Esophagus squamous epithelium (tissue), 5 donors: ENCODE results near the gene SMYD3. TPM values are rescaled to one million over a fixed set of nuclear protein-coding genes. Genes with fewer than 3 reads are reported as not detected.

Experiments used
- DNase-seq: peaks from one replicate; lab custom pipeline; 2025; lab: John Stamatoyannopoulos, UW
- H3K27ac ChIP-seq, 4 donors: fragments of 200-600 bp; sonication (generic); one replicate each; pipeline ENCODE4 v1.5.1; 2016 to 2019; ENCODE audit warnings: mild to moderate bottlenecking in 1 of 4
- H3K27me3 ChIP-seq, 4 donors: fragments of 200-600 bp; sonication (generic); 1 replicate in 3 of 4; 2 replicates in 1 of 4; pipeline versions ENCODE4 v1.5.1 to v1.6.0; 2017 to 2021; ENCODE audit warnings: antibody characterized with exemption in 1 of 4
- H3K36me3 ChIP-seq, 3 donors: fragments of 200-600 bp; sonication (generic); one replicate each; pipeline ENCODE4 v1.5.1; 2016 to 2019
- H3K4me1 ChIP-seq, 3 donors: fragments of 200-600 bp; sonication (generic); one replicate each; pipeline ENCODE4 v1.5.1; 2017 to 2019
- H3K4me3 ChIP-seq, 4 donors: fragments of 200-600 bp; sonication (generic); 1 replicate in 3 of 4; 2 replicates in 1 of 4; pipeline ENCODE4 v1.5.1; 2016 to 2019; ENCODE audit warnings: mild to moderate bottlenecking in 2 of 4, moderate library complexity in 1 of 4
- H3K9me3 ChIP-seq, 3 donors: fragments of 200-600 bp; sonication (generic); one replicate each; pipeline ENCODE4 v1.5.1; 2016 to 2019
- CTCF ChIP-seq, 6 experiments: fragments of 450-650 bp in 4 of 6; fragments of 200-600 bp in 2 of 6; sonication (generic) in 2 of 6; IDR thresholded peaks; one replicate each; pipeline ENCODE4 v1.5.1; 2016 to 2019; ENCODE audit warnings: antibody characterized with exemption in 6 of 6, mild to moderate bottlenecking in 4 of 6, moderate library complexity in 4 of 6
- POLR2A ChIP-seq, 4 donors: fragments of 450-650 bp; IDR thresholded peaks; one replicate each; pipeline ENCODE4 v1.6.1; 2017; ENCODE audit warnings: antibody characterized with exemption in 4 of 4, mild to moderate bottlenecking in 4 of 4, moderate library complexity in 3 of 4
- WGBS, 2 donors: methylation state at CpG; one replicate each; pipeline ENCODE4 v1.1.5; 2018; 5-methylcytosine and 5-hydroxymethylcytosine counted together
- intact Hi-C: fragments of 100-400 bp; cut with DNase I; formaldehyde crosslinking; loops from one replicate; pipeline ENCODE4 v1.15.0; 2022
- total RNA-seq, 4 donors: library from RNA; depleted of rRNA; stranded (reverse); fragments of >200 nt; gene quantifications; one replicate each; pipeline ENCODE4 v1.1.0, GENCODE V29; 2016
- donor health status: DM: yes; HTN: yes; CAD: no.

SMYD3 gene
- total RNA-seq, 4 donors from 2014 or later, result 8.4 to 15.8 (median 11.5) TPM

DNA sequence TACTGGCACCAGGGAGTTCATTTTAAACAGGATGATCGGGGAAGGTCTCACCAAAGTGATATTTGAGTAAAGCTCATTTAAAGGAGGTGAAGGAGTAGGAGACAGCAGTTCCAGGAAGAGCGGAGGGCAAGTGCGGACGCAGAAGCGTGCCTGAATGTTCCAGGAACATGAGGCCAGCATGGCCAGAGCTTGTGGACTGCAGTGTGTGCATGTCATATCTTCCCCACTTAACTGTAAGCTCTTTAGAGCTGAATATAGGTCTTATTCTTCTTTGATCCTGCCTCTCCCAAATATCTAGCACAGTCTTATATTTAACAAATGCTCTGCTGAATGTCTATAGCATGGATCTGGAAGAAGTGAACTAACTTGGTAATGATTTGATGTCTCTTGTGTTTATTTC, 639.3 kb downstream of the SMYD3 start:
- TF ChIP-seq CTCF (IDR thresholded peaks at IDR 0.05) (no peak), POLR2A (IDR thresholded peaks at IDR 0.05) (no peak)
- H3K27me3 ChIP-seq, result no peaks in the 10 kb centered on the region
- H3K27ac ChIP-seq, result no peak overlapping the region
- intact Hi-C loops, result no loop called here
- H3K4me3 ChIP-seq, result no peak overlapping the region
- no peaks in the 10 kb centered on the region for H3K9me3 ChIP-seq
- WGBS, 2 donors, result 61 to 75% methylated on average over 5 of the region's 5 CpGs
- no peak for DNase-seq
- H3K4me1 ChIP-seq, result no peaks in the 10 kb centered on the region
- no peaks in the 10 kb centered on the region for H3K36me3 ChIP-seq

GRCh38 chr1:245864872-245865271, 642.2 kb downstream of the SMYD3 start:
- Histone ChIP-seq H3K27ac (no peak overlapping the region), H3K4me1 (peaks cover 0 to 18% (median 0%) of the 10 kb centered on the region in 3 donors), H3K4me3 (no peak overlapping the region), H3K36me3 (no peaks in the 10 kb centered on the region), H3K9me3 (no peaks in the 10 kb centered on the region), H3K27me3 (no peaks in the 10 kb centered on the region)
- TF ChIP-seq POLR2A (IDR thresholded peaks at IDR 0.05), result no peak
- TF ChIP-seq CTCF (IDR thresholded peaks at IDR 0.05), result no peak
- DNase-seq, result no peak
- intact Hi-C loops, result no loop called here
- 88 to 100% methylated on average over 3 of the region's 3 CpGs for WGBS, 2 donors

- TF ChIP-seq POLR2A (IDR thresholded peaks at IDR 0.05) (no peak), CTCF (IDR thresholded peaks at IDR 0.05) (no peak)
- H3K4me3 ChIP-seq, result no peak overlapping the region
- WGBS, 2 donors, result 81 to 88% methylated on average over 10 of the region's 10 CpGs
- H3K4me1 ChIP-seq, result peaks cover 0 to 24% (median 0%) of the 10 kb centered on the region in 3 donors
- intact Hi-C loops, result no loop called here
- no peaks in the 10 kb centered on the region for H3K36me3 ChIP-seq
- no peaks in the 10 kb centered on the region for H3K27me3 ChIP-seq
- no peak for DNase-seq
- H3K27ac ChIP-seq, result no peak overlapping the region
- H3K9me3 ChIP-seq, result no peaks in the 10 kb centered on the region
Observed at GRCh38 chr1:245863566-245864184, 643.4 kb downstream of the SMYD3 start.

DNA sequence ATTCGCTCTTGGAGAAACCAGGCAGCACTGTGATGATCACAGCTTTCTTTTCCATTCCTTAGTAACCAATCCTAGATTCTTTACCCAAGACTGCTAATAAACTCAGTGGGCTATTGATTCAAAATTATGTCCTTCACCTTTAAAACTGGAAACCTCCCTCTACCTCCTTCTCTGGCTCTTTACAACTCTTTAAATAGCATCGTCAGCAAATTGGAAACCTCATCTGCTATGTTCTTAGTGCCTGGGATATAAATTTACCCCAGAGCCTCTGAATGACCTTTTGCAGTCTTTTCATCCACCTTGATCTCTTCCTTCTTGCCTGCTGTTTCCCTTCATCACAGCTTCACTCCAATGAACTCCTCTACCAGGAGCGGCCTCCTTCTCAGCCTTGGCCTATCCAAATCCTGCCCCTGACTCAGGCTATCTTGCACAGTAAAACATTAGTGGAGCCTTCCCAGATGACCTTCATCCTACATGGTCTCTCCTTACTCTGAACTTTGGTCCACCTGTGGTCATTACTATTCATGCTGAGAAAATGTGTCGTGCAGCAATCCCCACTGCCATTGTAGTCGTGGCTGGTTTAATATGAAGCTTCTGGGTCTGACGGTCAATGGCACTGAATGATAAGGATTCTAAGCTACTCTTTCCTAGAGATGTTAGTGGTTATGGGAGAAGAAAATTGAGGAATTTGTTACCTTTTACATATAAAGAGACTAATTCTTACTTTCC, 644.1 kb downstream of the SMYD3 start:
- Histone ChIP-seq H3K27ac (no peak overlapping the region), H3K9me3 (no peaks in the 10 kb centered on the region), H3K4me1 (peaks cover 0 to 24% (median 0%) of the 10 kb centered on the region in 3 donors), H3K36me3 (no peaks in the 10 kb centered on the region), H3K4me3 (no peak overlapping the region), H3K27me3 (no peaks in the 10 kb centered on the region)
- intact Hi-C loops, result no loop called here
- DNase-seq, result no peak
- TF ChIP-seq POLR2A (IDR thresholded peaks at IDR 0.05), result no peak
- no peak for TF ChIP-seq CTCF (IDR thresholded peaks at IDR 0.05)
- WGBS, 2 donors, result 86 to 98% methylated on average over 6 of the region's 6 CpGs
